ENCODE data around the gene SPEG. TPM values are rescaled to one million over a fixed set of nuclear protein-coding genes. Genes with fewer than 3 reads are reported as not detected.

Gene SPEG
- total and polyA plus RNA-seq, 2 of the 8 experiments (the other 6 are each of a cell fraction or from before 2014, with no cell fraction given), result 19.9 to 32.0 TPM

GRCh38 chr2:219495531-219496122 lies 61.0 kb downstream of the SPEG start (continued):
- TF ChIP-seq CHD7 (IDR thresholded peaks at IDR 0.05; ENCODE audit: insufficient replicate concordance, low read length) (no peak), MAFK (IDR thresholded peaks at IDR 0.05; ENCODE audit: low read depth, low read length) (no peak), SAP30 (IDR thresholded peaks at IDR 0.05; ENCODE audit: insufficient read depth, insufficient replicate concordance, low read length) (peak; percentile 39), RAD21 (IDR thresholded peaks at IDR 0.05 in 1 of 2, conservative IDR thresholded peaks at IDR 0.05 in 1 of 2; ENCODE audit: low read depth in 2 of 2, low read length in 2 of 2) (peak; percentile 46 to 67), CHD1 (IDR thresholded peaks at IDR 0.05; ENCODE audit: low read depth, low read length) (no peak), MAX (IDR thresholded peaks at IDR 0.05) (peak; percentile 91), SIN3A (conservative IDR thresholded peaks at IDR 0.05 in 1 of 2, IDR thresholded peaks at IDR 0.05 in 1 of 2; ENCODE audit: low read depth in 1 of 2, low read length in 2 of 2) (peak; percentile 87 to 94; a peak in 3 of 4 replicates), SP2 (IDR thresholded peaks at IDR 0.05; ENCODE audit: low read length) (no peak), ATF3 (IDR thresholded peaks at IDR 0.05; ENCODE audit: insufficient read depth, low read depth, low read length) (0 out of 2 replicates have a peak, but pooled peaks have one; percentile 54)
